ENCODE measurements around the gene PANX3. TPM values are rescaled to one million over a fixed set of nuclear protein-coding genes. Genes with fewer than 3 reads are reported as not detected.

The PANX3 gene
- total RNA-seq, 1 donor from 2014 or later = 0.21 TPM

GRCh38 chr11:124640666-124641065 is 29.4 kb downstream of the PANX3 start:
- Mint-ChIP-seq H3K36me3 (ENCODE audit: low read depth, unreplicated experiment) (peaks cover 27% of the 10 kb centered on the region), H3K9me3 (ENCODE audit: unreplicated experiment) (no peaks in the 10 kb centered on the region), H3K4me3 (ENCODE audit: unreplicated experiment) (no peak overlapping the region), H3K4me1 (ENCODE audit: unreplicated experiment) (peaks cover 10% of the 10 kb centered on the region), H3K27ac (ENCODE audit: unreplicated experiment) (no peak overlapping the region), H3K27me3 (ENCODE audit: unreplicated experiment) (peaks cover 2% of the 10 kb centered on the region)
- no peak for DNase-seq (ENCODE audit: low spot score)
- TF ChIP-seq CTCF (IDR thresholded peaks at IDR 0.05; ENCODE audit: unreplicated experiment) = no peak

GRCh38 chr11:124642628-124643027 is 31.4 kb downstream of the PANX3 start:
- TF ChIP-seq CTCF (IDR thresholded peaks at IDR 0.05; ENCODE audit: unreplicated experiment) = no peak
- peaks cover 13% of the 10 kb centered on the region for H3K36me3 Mint-ChIP-seq (ENCODE audit: low read depth, unreplicated experiment)
- H3K4me1 Mint-ChIP-seq (ENCODE audit: unreplicated experiment) = peaks cover 10% of the 10 kb centered on the region
- no peaks in the 10 kb centered on the region for H3K9me3 Mint-ChIP-seq (ENCODE audit: unreplicated experiment)
- DNase-seq (ENCODE audit: low spot score) = no peak
- H3K4me3 Mint-ChIP-seq (ENCODE audit: unreplicated experiment) = no peak overlapping the region
- peaks cover 2% of the 10 kb centered on the region for H3K27me3 Mint-ChIP-seq (ENCODE audit: unreplicated experiment)
- no peak overlapping the region for H3K27ac Mint-ChIP-seq (ENCODE audit: unreplicated experiment)

- no peak overlapping the region for H3K27ac Mint-ChIP-seq (ENCODE audit: unreplicated experiment)
- peaks cover 9% of the 10 kb centered on the region for H3K36me3 Mint-ChIP-seq (ENCODE audit: low read depth, unreplicated experiment)
- no peak for TF ChIP-seq CTCF (IDR thresholded peaks at IDR 0.05; ENCODE audit: unreplicated experiment)
- DNase-seq (ENCODE audit: low spot score) = no peak
- no peak overlapping the region for H3K4me3 Mint-ChIP-seq (ENCODE audit: unreplicated experiment)
- H3K27me3 Mint-ChIP-seq (ENCODE audit: unreplicated experiment) = peaks cover 2% of the 10 kb centered on the region
- H3K9me3 Mint-ChIP-seq (ENCODE audit: unreplicated experiment) = no peaks in the 10 kb centered on the region
- H3K4me1 Mint-ChIP-seq (ENCODE audit: unreplicated experiment) = peaks cover 10% of the 10 kb centered on the region
Observed at GRCh38 chr11:124643042-124643604, 31.9 kb downstream of the PANX3 start.

GRCh38 chr11:124643605-124644425 is 32.6 kb downstream of the PANX3 start:
- Mint-ChIP-seq H3K4me3 (ENCODE audit: unreplicated experiment) (no peak overlapping the region), H3K4me1 (ENCODE audit: unreplicated experiment) (peaks cover 8% of the 10 kb centered on the region), H3K27me3 (ENCODE audit: unreplicated experiment) (peaks cover 3% of the 10 kb centered on the region), H3K27ac (ENCODE audit: unreplicated experiment) (no peak overlapping the region), H3K9me3 (ENCODE audit: unreplicated experiment) (no peaks in the 10 kb centered on the region), H3K36me3 (ENCODE audit: low read depth, unreplicated experiment) (peaks cover 9% of the 10 kb centered on the region)
- DNase-seq (ENCODE audit: low spot score) = no peak
- TF ChIP-seq CTCF (IDR thresholded peaks at IDR 0.05; ENCODE audit: unreplicated experiment) = no peak
